IMR-90 (cell line): ENCODE measurements around the gene PDGFC. TPM values are rescaled to one million over a fixed set of nuclear protein-coding genes. Genes with fewer than 3 reads are reported as not detected.
A peak's percentile ranks its signal among the peaks of the same experiment; 100 is the strongest.

Source experiments
- ATAC-seq: fragments of 200-7000 bp; cut with Tn5 transposase; 2 replicates; pipeline ENCODE4 v1.9.1; 2020; ENCODE audit warnings: low read depth, mild to moderate bottlenecking, moderate library complexity
- BruUV-seq: library from RNA; stranded (reverse); fragments of 400-500 nt; replicated peaks from 2 replicates; lab custom pipeline; 2021; lab: Mats Ljungman, UMichigan
- CTCF ChIA-PET: fragments of 300-600 bp; formaldehyde crosslinking; extraction: SDS; loops from one replicate; lab custom pipeline; 2021; ENCODE audit warnings: antibody characterized with exemption; lab: Yijun Ruan, JAX
- POLR2A ChIA-PET: fragments of 300-600 bp; sonication (Branson Sonifier 250); formaldehyde crosslinking; loops from one replicate; lab custom pipeline; 2022; ENCODE audit warnings: antibody characterized with exemption; ENCODE audit not compliant: unreplicated experiment; lab: Charles Lee
- DNase-seq: peaks from one replicate; pipeline ENCODE4 v3.0.0; 2013
- H2AFZ ChIP-seq: replicated peaks from 2 replicates; pipeline ENCODE3; 2013; ENCODE audit warnings: low read length, mild to moderate bottlenecking; ENCODE audit not compliant: poor library complexity
- H2AK5ac ChIP-seq: 2 replicates; pipeline ENCODE4 v1.6.1; 2013; ENCODE audit warnings: low read depth, low read length, inconsistent platforms
- H2AK9ac ChIP-seq: replicated peaks from 2 replicates; pipeline ENCODE3; 2013; ENCODE audit warnings: mild to moderate bottlenecking, low read depth, low read length, moderate library complexity; ENCODE audit not compliant: poor library complexity
- H2BK120ac ChIP-seq: 2 replicates; pipeline ENCODE4 v1.6.1; 2013; ENCODE audit warnings: low read depth, low read length, inconsistent platforms
- H2BK15ac ChIP-seq: 3 replicates; pipeline ENCODE4 v1.6.1; 2013; ENCODE audit warnings: low read depth, low read length, inconsistent platforms
- H2BK20ac ChIP-seq: 2 replicates; pipeline ENCODE4 v1.6.1; 2013; ENCODE audit warnings: low read depth, mild to moderate bottlenecking, inconsistent platforms, low read length, moderate library complexity
- H2BK5ac ChIP-seq: 2 replicates; pipeline ENCODE4 v1.6.1; 2013; ENCODE audit warnings: mild to moderate bottlenecking, low read depth, low read length, inconsistent platforms; ENCODE audit not compliant: poor library complexity, severe bottlenecking
- H3K14ac ChIP-seq: replicated peaks from 2 replicates; pipeline ENCODE4 v1.6.1; 2013; ENCODE audit warnings: low read depth, low read length, inconsistent platforms
- H3K18ac ChIP-seq: 2 replicates; pipeline ENCODE4 v1.6.1; 2013; ENCODE audit warnings: low read depth, low read length, control low read depth
- H3K23ac ChIP-seq: 2 replicates; pipeline ENCODE4 v1.6.1; 2013; ENCODE audit warnings: low read depth, low read length, inconsistent platforms
- H3K27ac ChIP-seq: 2 replicates; pipeline ENCODE4 v1.5.1; 2013; ENCODE audit warnings: mild to moderate bottlenecking, control low read depth, low read length; ENCODE audit not compliant: insufficient read depth
- H3K27me3 ChIP-seq: 2 replicates; pipeline ENCODE4 v1.6.1; 2013; ENCODE audit warnings: low read length; ENCODE audit not compliant: control insufficient read depth, insufficient read depth
- H3K36me3 ChIP-seq: 2 replicates; pipeline ENCODE4 v1.6.1; 2013; ENCODE audit warnings: low read length, mixed read lengths; ENCODE audit not compliant: control insufficient read depth, insufficient read depth
- H3K4ac ChIP-seq: 2 replicates; pipeline ENCODE4 v1.6.1; 2013; ENCODE audit warnings: low read depth, low read length, inconsistent platforms
- H3K4me1 ChIP-seq: 2 replicates; pipeline ENCODE4 v1.6.1; 2013; ENCODE audit warnings: low read length, mixed read lengths; ENCODE audit not compliant: control insufficient read depth, insufficient read depth
- H3K4me2 ChIP-seq: 2 replicates; pipeline ENCODE4 v1.6.1; 2013; ENCODE audit warnings: low read depth, mild to moderate bottlenecking, control low read depth, low read length, moderate library complexity
- H3K4me3 ChIP-seq: 2 replicates; pipeline ENCODE4 v1.5.1; 2013; ENCODE audit warnings: low read depth, mild to moderate bottlenecking, control low read depth, low read length, moderate library complexity; ENCODE audit not compliant: insufficient read depth
- H3K56ac ChIP-seq: 2 replicates; pipeline ENCODE4 v1.6.1; 2013; ENCODE audit warnings: low read length, inconsistent platforms; ENCODE audit not compliant: insufficient read depth; ENCODE audit errors: extremely low read depth
- H3K79me1 ChIP-seq, 2 experiments: 2 replicates each; pipeline ENCODE4 v1.6.1; 2013; ENCODE audit warnings: low read length in 2 of 2, inconsistent platforms in 1 of 2, low read depth in 1 of 2
- H3K9ac ChIP-seq: 2 replicates; pipeline ENCODE4 v1.6.1; 2013; ENCODE audit warnings: low read depth, low read length, control low read depth
- H3K9me1 ChIP-seq: 2 replicates; pipeline ENCODE4 v1.6.1; 2013; ENCODE audit warnings: low read length, inconsistent platforms; ENCODE audit not compliant: insufficient read depth
- H3K9me3 ChIP-seq: 2 replicates; pipeline ENCODE4 v1.6.1; 2013; ENCODE audit warnings: low read length; ENCODE audit not compliant: control insufficient read depth, insufficient read depth
- H4K20me1 ChIP-seq: 2 replicates; pipeline ENCODE4 v1.6.1; 2013; ENCODE audit warnings: low read length, inconsistent platforms; ENCODE audit not compliant: insufficient read depth
- H4K5ac ChIP-seq: 2 replicates; pipeline ENCODE4 v1.6.1; 2013; ENCODE audit warnings: mild to moderate bottlenecking, low read depth, low read length, control low read depth
- H4K8ac ChIP-seq, 2 experiments: 2 replicates each; pipeline ENCODE4 v1.6.1; 2013; ENCODE audit warnings: low read depth in 2 of 2, low read length in 2 of 2, control low read depth in 1 of 2, inconsistent platforms in 1 of 2
- H4K91ac ChIP-seq: 2 replicates; pipeline ENCODE4 v1.6.1; 2013; ENCODE audit warnings: low read depth, low read length, inconsistent platforms; ENCODE audit not compliant: insufficient read depth
- CEBPB ChIP-seq: IDR thresholded peaks from 2 replicates; pipeline ENCODE4 v1.6.1; 2012; ENCODE audit warnings: low read depth, low read length, improper control_type of control experiment
- FOS ChIP-seq: fragments of 150-350 bp; IDR thresholded peaks from 2 replicates; pipeline ENCODE4 v1.6.1; 2016; ENCODE audit warnings: low read depth, low read length
- MAFK ChIP-seq: IDR thresholded peaks from 2 replicates; pipeline ENCODE4 v1.6.1; 2012; ENCODE audit warnings: low read depth, low read length, improper control_type of control experiment
- MXI1 ChIP-seq: IDR thresholded peaks from 2 replicates; pipeline ENCODE4 v1.6.1; 2012; ENCODE audit warnings: low read depth, mild to moderate bottlenecking, low read length, moderate library complexity, borderline replicate concordance
- SMC3 ChIP-seq: fragments of 150-350 bp; IDR thresholded peaks from 2 replicates; pipeline ENCODE4 v1.6.1; 2016; ENCODE audit warnings: low read depth, mild to moderate bottlenecking, antibody characterized with exemption, low read length, moderate library complexity
- WGBS, 2 experiments: methylation state at CpG; one replicate each; pipeline versions ENCODE4 v1.1.5 to v1.1.7; 2013; ENCODE audit warnings: missing lambda C conversion rate in 2 of 2; ENCODE audit not compliant: insufficient read length in 1 of 2; ENCODE audit errors: extremely low coverage in 2 of 2; 5-methylcytosine and 5-hydroxymethylcytosine counted together
- dilution Hi-C: fragments of 300-500 bp; cut with HindIII; formaldehyde crosslinking; loops from one replicate; pipeline ENCODE4 v1.14.3; 2018; ENCODE audit warnings: low sequenced_read_pairs; ENCODE audit not compliant: unreplicated experiment
- in situ Hi-C: fragments of 300-500 bp; cut with MboI; formaldehyde crosslinking; loops from 3 replicates; pipeline ENCODE4 v1.14.3; 2019; ENCODE audit warnings: low sequenced_read_pairs, inconsistent platforms, mixed read lengths
- intact Hi-C: fragments of 100-400 bp; cut with micrococcal nuclease; formaldehyde crosslinking; loops from 2 replicates; pipeline ENCODE4 v1.10.0; 2022
- polyA plus RNA-seq, 3 experiments: library from polyadenylated mRNA; depleted of rRNA; stranded (reverse); fragments of >200 nt; gene quantifications; 2 replicates each; pipeline ENCODE4 v1.2.3, GENCODE V29; 2012; ENCODE audit warnings: low replicate concordance in 1 of 3
- total RNA-seq: library from RNA; depleted of rRNA; stranded (reverse); fragments of >200 nt; gene quantifications from 2 replicates; pipeline ENCODE4 v1.2.3, GENCODE V29; 2012

PDGFC gene
- total and polyA plus RNA-seq, 2 of the 4 experiments (the other 2 are of a cell fraction), result 19.8 to 90.7 TPM

DNA sequence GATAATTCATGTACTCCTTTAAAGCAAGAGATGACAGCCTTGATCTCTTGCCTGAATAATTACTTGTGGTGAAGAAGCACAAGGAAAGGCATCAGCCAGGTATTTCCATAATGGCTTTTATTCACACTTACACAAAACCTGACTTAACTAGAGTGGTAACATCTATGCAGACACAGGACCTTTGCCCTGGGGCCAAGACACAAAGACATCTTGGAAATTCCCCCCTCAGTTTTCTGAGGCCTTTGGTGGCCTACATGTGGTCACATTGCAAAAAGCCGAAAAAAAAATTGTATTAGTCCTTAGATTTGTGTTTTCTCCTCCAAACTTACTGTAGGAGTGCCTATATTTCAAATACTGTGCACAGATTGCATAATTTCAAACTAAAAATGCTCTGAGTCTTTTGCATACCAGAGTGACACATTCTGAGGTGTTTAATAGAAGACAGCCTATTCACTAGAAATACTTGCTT, 172.4 kb downstream of the PDGFC start:
- POLR2A ChIA-PET, result interaction anchor here (0.6 kb wide), 1 partner anchor 26 kb away, joined by 3 read pairs; no protein-coding TSS in a partner anchor
- Histone ChIP-seq H3K4me1 (peaks cover 4% of the 10 kb centered on the region; the same call in 1 of the 2 replicates), H4K5ac (peak overlapping the region; percentile 30; the same call in 1 of the 2 replicates), H2BK20ac (0 out of 2 replicates have a peak overlapping the region, but pooled peaks have one; percentile 12), H2AK5ac (no peak overlapping the region), H3K27me3 (no peaks in the 10 kb centered on the region), H3K4me3 (no peak overlapping the region), H2AFZ (no peak overlapping the region), H3K4ac (no peak overlapping the region), H2BK120ac (no peak overlapping the region), H3K36me3 (peaks cover 2% of the 10 kb centered on the region; the same call in 1 of the 2 replicates), H2BK5ac (no peak overlapping the region), H3K56ac (no peak overlapping the region), H2AK9ac (no peak overlapping the region), H2BK15ac (no peak overlapping the region), H3K27ac (peak overlapping the region; percentile 65; the same call in 1 of the 2 replicates), H3K14ac (no peak overlapping the region; the same call in 1 of the 2 replicates), H4K91ac (no peak overlapping the region), H3K4me2 (no peak overlapping the region), H3K18ac (no peak overlapping the region; the same call in 1 of the 2 replicates), H3K9me1 (no peaks in the 10 kb centered on the region), H3K79me1 (peaks cover 5 to 23% of the 10 kb centered on the region in 2 experiments; a peak in 2 of 4 replicates), H3K23ac (no peak overlapping the region), H4K20me1 (no peaks in the 10 kb centered on the region), H3K9ac (0 out of 2 replicates have a peak overlapping the region, but pooled peaks have one; percentile 27), H3K9me3 (no peaks in the 10 kb centered on the region), H4K8ac (no peak overlapping the region; a peak in 1 of 4 replicates)
- ATAC-seq, result peak; percentile 53
- BruUV-seq, result no TSS peak
- WGBS, 2 experiments, result no CpG with 5 or more reads among the region's 1 CpG
- intact Hi-C loops, result no loop called here
- dilution Hi-C loops, result no loop called here
- peak; percentile 45 for DNase-seq
- no peak for TF ChIP-seq FOS
- no peak for TF ChIP-seq SMC3
- no peak for TF ChIP-seq MAFK
- TF ChIP-seq MXI1, result no peak
- peak; percentile 88 for TF ChIP-seq CEBPB
- in situ Hi-C loops, result no loop called here
- CTCF ChIA-PET, result interaction anchor here (1.0 kb wide), 1 partner anchor 19 kb away, joined by 4 read pairs; no protein-coding TSS in a partner anchor
